ENCODE data around the gene EME1.
A peak's percentile ranks its signal among the peaks of the same experiment; 100 is the strongest.

EME1 gene

DNA sequence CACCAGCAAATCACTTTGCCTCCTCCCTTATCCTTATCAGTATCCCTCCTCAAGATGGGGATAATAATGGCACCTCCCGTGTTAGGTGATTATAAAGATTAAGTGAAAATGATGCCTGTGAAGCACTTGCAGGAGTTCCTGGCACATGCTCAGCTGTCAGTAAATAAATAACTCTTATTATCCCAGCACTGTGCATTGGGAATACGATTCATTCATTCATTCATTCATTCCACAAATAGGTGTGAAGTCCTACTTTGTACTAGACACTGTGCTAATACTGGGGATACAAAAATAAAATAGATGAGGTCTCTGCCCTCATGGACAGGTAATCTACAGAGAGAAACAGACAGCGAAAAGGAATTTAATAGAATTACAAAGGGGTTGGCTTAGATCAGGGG is 25.1 kb upstream of the EME1 start:
- ChIA-PET POLR2A (interaction anchor here (2.5 kb wide), 1 partner anchor 14 kb away, joined by 8 read pairs; no protein-coding TSS in a partner anchor), CTCF (interaction anchor here (1.0 to 7.6 kb wide), 5 partner anchors 12 to 254 kb away, joined by 3 to 116 read pairs (median 3); partner anchors contain the start of gene LRRC59)
- H3K4me3 ChIP-seq (ENCODE audit: low read depth, low read length) = peak overlapping the region; percentile 84
- no peak for TF ChIP-seq CTCF (IDR thresholded peaks at IDR 0.05; ENCODE audit: insufficient read depth, low read length, missing control alignments)
- DNase-seq (ENCODE audit: low read depth, low spot score) = no peak

GRCh38 chr17:50348522-50349242 is 24.3 kb upstream of the EME1 start:
- no peak for TF ChIP-seq CTCF (IDR thresholded peaks at IDR 0.05; ENCODE audit: insufficient read depth, low read length, missing control alignments)
- ChIA-PET CTCF (interaction anchor here (0.8 to 7.6 kb wide), 6 partner anchors 12 to 255 kb away, joined by 3 to 116 read pairs (median 3); partner anchors contain the start of gene LRRC59), POLR2A (interaction anchor here (1.0 to 2.5 kb wide), 2 partner anchors 13 to 16 kb away, joined by 3 to 8 read pairs; no protein-coding TSS in a partner anchor)
- H3K4me3 ChIP-seq (ENCODE audit: low read depth, low read length) = peak overlapping the region; percentile 15
- DNase-seq (ENCODE audit: low read depth, low spot score) = no peak

- CTCF ChIA-PET = interaction anchor here (0.8 to 7.6 kb wide), 5 partner anchors 12 to 255 kb away, joined by 3 to 116 read pairs (median 3); partner anchors contain the start of gene LRRC59
- TF ChIP-seq CTCF (IDR thresholded peaks at IDR 0.05; ENCODE audit: insufficient read depth, low read length, missing control alignments) = no peak
- POLR2A ChIA-PET = interaction anchor here (1.0 to 2.5 kb wide), 2 partner anchors 12 to 16 kb away, joined by 3 to 8 read pairs; no protein-coding TSS in a partner anchor
- DNase-seq (ENCODE audit: low read depth, low spot score) = no peak
- H3K4me3 ChIP-seq (ENCODE audit: low read depth, low read length) = no peak overlapping the region
Observed at GRCh38 chr17:50349243-50349600, 23.8 kb upstream of the EME1 start.

DNA sequence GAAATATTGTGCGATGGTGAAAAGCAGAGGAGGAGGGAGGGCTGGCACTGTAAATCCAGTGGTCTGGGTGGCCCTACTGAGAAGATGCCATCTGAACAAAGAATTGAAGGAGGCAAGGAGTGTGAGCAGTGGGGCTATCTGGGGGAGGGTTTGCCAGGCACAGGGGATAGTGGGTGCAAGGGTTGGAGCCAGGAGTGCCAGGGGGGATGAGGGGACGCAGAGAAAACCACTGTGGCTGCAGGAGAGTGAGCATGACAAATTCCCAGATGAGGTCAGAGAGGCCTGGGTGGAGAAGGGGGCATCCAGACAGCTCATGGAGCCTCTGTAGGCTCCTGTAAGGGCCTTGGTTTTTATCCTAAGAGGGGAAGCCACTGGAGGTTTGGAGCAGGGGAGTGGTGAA is 22.3 kb upstream of the EME1 start:
- no peak for DNase-seq (ENCODE audit: low read depth, low spot score)
- TF ChIP-seq CTCF (IDR thresholded peaks at IDR 0.05; ENCODE audit: insufficient read depth, low read length, missing control alignments) = no peak
- CTCF ChIA-PET = interaction anchor here (7.6 kb wide), 1 partner anchor 11 kb away, joined by 116 read pairs; no protein-coding TSS in a partner anchor
- POLR2A ChIA-PET = no interaction called here
- no peak overlapping the region for H3K4me3 ChIP-seq (ENCODE audit: low read depth, low read length)

DNA sequence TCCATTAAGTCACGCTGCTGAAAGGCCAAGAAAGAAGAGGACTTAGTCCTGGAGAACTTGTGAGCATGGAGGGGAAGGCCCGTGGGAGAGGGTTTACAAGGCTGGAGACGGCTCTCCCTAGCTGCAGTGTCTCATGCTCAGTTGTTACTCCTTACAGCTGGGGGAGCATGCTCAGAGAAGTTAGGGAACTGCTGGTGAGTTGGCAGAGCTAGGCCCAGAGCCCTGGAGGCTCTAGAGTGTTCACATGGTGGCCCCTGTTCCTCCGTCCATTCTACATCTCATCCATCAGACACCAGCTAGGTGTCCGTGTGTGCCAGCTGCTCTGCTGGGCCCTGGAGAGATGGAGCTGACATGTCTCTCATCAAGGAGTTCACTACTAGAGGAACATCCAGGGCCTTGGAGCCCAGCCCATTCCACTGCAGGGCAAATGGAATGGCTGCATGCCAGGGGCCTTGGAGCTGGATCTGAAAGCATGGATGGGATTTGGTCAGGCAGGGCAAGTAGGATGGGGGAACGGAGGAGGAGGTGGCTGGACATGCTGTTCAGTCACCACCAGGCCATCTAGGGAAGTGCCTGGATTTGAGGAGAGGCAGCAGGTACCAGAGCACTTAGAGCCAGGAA is 20.8 kb upstream of the EME1 start:
- CTCF ChIA-PET = interaction anchor here (7.6 kb wide), 1 partner anchor 9 kb away, joined by 116 read pairs; no protein-coding TSS in a partner anchor
- no peak for TF ChIP-seq CTCF (IDR thresholded peaks at IDR 0.05; ENCODE audit: insufficient read depth, low read length, missing control alignments)
- DNase-seq (ENCODE audit: low read depth, low spot score) = no peak
- POLR2A ChIA-PET = no interaction called here
- H3K4me3 ChIP-seq (ENCODE audit: low read depth, low read length) = no peak overlapping the region

Measured in AG04449 (cell line).